Coronary artery (tissue), 2 donors: ENCODE results near the gene MZT1.

Experiments
- DNase-seq: peaks from one replicate; pipeline ENCODE4 v3.0.0-alpha.2; 2017; ENCODE audit warnings: low spot score
- H3K27ac ChIP-seq, 2 donors: fragments of 200-600 bp; sonication (generic); one replicate each; pipeline ENCODE4 v1.5.1; 2016 to 2019
- H3K4me3 ChIP-seq: fragments of 200-600 bp; sonication (generic); 2 replicates; pipeline ENCODE4 v1.5.1; 2016; ENCODE audit warnings: mild to moderate bottlenecking, moderate library complexity
- CTCF ChIP-seq: fragments of 200-600 bp; sonication (generic); IDR thresholded peaks from one replicate; pipeline ENCODE4 v1.5.1; 2019; ENCODE audit warnings: antibody characterized with exemption

Gene MZT1

GRCh38 chr13:72727417-72728289 lies at the start of gene MZT1, which contains the start of gene BORA:
Gene MZT1 (minus strand): TSS chr13:72727629. CDS start chr13:72727602, 27 bp downstream.
Gene BORA (plus strand): TSS chr13:72727923. CDS start chr13:72728941, 1,018 bp downstream.
- DNase-seq, result peak; percentile 98
- Histone ChIP-seq H3K27ac (peak within 1 kb of the TSS; percentile 46 to 80), H3K4me3 (peak within 1 kb of the TSS; percentile 99)
- no peak for TF ChIP-seq CTCF

GRCh38 chr13:72774019-72774418 lies 46.6 kb upstream of the MZT1 start:
- no peak for TF ChIP-seq CTCF
- no peak overlapping the region for H3K4me3 ChIP-seq
- no peak for DNase-seq
- H3K27ac ChIP-seq, result no peak overlapping the region

GRCh38 chr13:72763411-72763810 lies 36.0 kb upstream of the MZT1 start:
- no peak for TF ChIP-seq CTCF
- H3K4me3 ChIP-seq, result no peak overlapping the region
- H3K27ac ChIP-seq, result peak overlapping the region in 1 of 2 donors; percentile 10
- no peak for DNase-seq

GRCh38 chr13:72760189-72760588 lies 32.8 kb upstream of the MZT1 start:
- no peak overlapping the region for H3K27ac ChIP-seq
- no peak for DNase-seq
- H3K4me3 ChIP-seq, result no peak overlapping the region
- TF ChIP-seq CTCF, result no peak

GRCh38 chr13:72757792-72758535 lies 30.5 kb upstream of the MZT1 start:
- H3K4me3 ChIP-seq, result no peak overlapping the region
- no peak overlapping the region for H3K27ac ChIP-seq
- TF ChIP-seq CTCF, result no peak
- DNase-seq, result no peak

- H3K27ac ChIP-seq, result no peak overlapping the region
- no peak for DNase-seq
- no peak for TF ChIP-seq CTCF
- H3K4me3 ChIP-seq, result no peak overlapping the region
Measured at GRCh38 chr13:72754111-72754510, 26.7 kb upstream of the MZT1 start.
